ENCODE results near the gene LILRB1.

DNA sequence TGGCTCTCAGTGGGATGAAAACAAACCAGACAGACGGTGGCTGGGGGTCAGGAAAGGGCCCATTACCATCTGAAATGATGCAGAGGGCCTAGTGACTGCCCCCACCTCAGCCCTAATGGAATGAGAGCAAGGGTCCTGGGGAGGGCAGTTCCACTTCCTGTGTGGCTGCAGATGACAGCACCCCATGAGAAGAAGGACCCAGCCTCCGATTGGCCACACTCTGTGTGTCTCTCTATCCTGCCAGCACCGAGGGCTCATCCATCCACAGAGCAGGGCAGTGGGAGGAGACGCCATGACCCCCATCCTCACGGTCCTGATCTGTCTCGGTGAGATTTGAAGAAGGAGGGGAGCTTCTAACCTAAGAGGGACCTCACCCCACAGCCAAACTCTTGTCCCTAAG, 498 bp downstream of the LILRB1 start:
- TF ChIP-seq, protein P1, sequence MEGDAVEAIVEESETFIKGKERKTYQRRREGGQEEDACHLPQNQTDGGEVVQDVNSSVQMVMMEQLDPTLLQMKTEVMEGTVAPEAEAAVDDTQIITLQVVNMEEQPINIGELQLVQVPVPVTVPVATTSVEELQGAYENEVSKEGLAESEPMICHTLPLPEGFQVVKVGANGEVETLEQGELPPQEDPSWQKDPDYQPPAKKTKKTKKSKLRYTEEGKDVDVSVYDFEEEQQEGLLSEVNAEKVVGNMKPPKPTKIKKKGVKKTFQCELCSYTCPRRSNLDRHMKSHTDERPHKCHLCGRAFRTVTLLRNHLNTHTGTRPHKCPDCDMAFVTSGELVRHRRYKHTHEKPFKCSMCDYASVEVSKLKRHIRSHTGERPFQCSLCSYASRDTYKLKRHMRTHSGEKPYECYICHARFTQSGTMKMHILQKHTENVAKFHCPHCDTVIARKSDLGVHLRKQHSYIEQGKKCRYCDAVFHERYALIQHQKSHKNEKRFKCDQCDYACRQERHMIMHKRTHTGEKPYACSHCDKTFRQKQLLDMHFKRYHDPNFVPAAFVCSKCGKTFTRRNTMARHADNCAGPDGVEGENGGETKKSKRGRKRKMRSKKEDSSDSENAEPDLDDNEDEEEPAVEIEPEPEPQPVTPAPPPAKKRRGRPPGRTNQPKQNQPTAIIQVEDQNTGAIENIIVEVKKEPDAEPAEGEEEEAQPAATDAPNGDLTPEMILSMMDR (IDR thresholded peaks at IDR 0.05) = no peak
- TF ChIP-seq ZFX (IDR thresholded peaks at IDR 0.05; ENCODE audit: borderline replicate concordance) = no peak

Data from 22Rv1 (cell line).